Psoas muscle (tissue), 8 donors: ENCODE results near the gene POLR2J. TPM values are rescaled to one million over a fixed set of nuclear protein-coding genes. Genes with fewer than 3 reads are reported as not detected.

Experiments
- ATAC-seq, 4 donors: fragments of 200-7000 bp; cut with Tn5 transposase; one replicate each; pipeline ENCODE4 v1.9.1; 2020; ENCODE audit warnings: moderate library complexity in 3 of 4, mild to moderate bottlenecking in 2 of 4
- DNase-seq, 2 donors: peaks; one replicate each; pipeline ENCODE4 v3.0.0-alpha.2; 2020
- H3K27ac ChIP-seq: fragments of 200-600 bp; one replicate; pipeline ENCODE4 v1.8.0; 2022
- H3K27me3 ChIP-seq, 3 donors: fragments of 200-600 bp in 1 of 3; one replicate each; pipeline versions ENCODE4 v1.6.1 to v1.8.0; 2013 to 2022; ENCODE audit warnings: low read length in 2 of 3, mild to moderate bottlenecking in 2 of 3, moderate library complexity in 1 of 3; ENCODE audit not compliant: insufficient read depth in 3 of 3
- H3K36me3 ChIP-seq, 2 donors: fragments of 200-600 bp in 1 of 2; one replicate each; pipeline versions ENCODE4 v1.6.1 to v1.8.0; 2013 to 2022; ENCODE audit warnings: low read depth in 1 of 2, mild to moderate bottlenecking in 1 of 2, moderate library complexity in 1 of 2; ENCODE audit not compliant: insufficient read depth in 1 of 2
- H3K4me1 ChIP-seq: fragments of 200-600 bp; one replicate; pipeline ENCODE4 v1.8.0; 2022
- H3K4me3 ChIP-seq: fragments of 200-600 bp; one replicate; pipeline ENCODE4 v1.8.0; 2022; ENCODE audit warnings: mild to moderate bottlenecking
- H3K9me3 ChIP-seq: fragments of 200-600 bp; one replicate; pipeline ENCODE4 v1.8.0; 2022
- CTCF ChIP-seq: fragments of 200-600 bp; IDR thresholded peaks from one replicate; pipeline ENCODE4 v1.8.0; 2022; ENCODE audit warnings: antibody characterized with exemption
- WGBS, 3 donors: extraction: QIAGEN DNeasy Blood & Tissue Kit; methylation state at CpG; one replicate each; pipeline versions ENCODE4 v1.1.6 to v1.1.7; 2013; 5-methylcytosine and 5-hydroxymethylcytosine counted together
- intact Hi-C, 2 donors: fragments of 100-400 bp; cut with DNase I; formaldehyde crosslinking; loops; one replicate each; pipeline versions ENCODE4 v1.11.0 to v1.14.2; 2022
- polyA plus RNA-seq, 3 donors: library from polyadenylated mRNA; stranded (reverse); fragments of 200-250 nt; gene quantifications; one replicate each; pipeline ENCODE4 v1.2.3, GENCODE V29; 2013
- total RNA-seq, 4 donors: library from RNA; stranded (reverse); fragmentation: NEBNext Ultra II Directional in 2 of 4; extraction: Animal tissue kit (Norgen Biotek cat#: 25700) in 2 of 4; gene quantifications; one replicate each; pipeline versions ENCODE4 v1.2.1 to v1.2.4, GENCODE V29; 2021 to 2023
- donor health status: healthy with polysubstance abuse.
- donor health status: DM: no; HTN: no; CAD: no; lungs with moderate emphysema.
- donor health status: Bipolar disorder and iron deficiency.
- donor health status: healthy.
- donor health status: DM: yes; HTN: yes; CAD: no.
- donor health status: DM: no; HTN: no; CAD: no.
- donor health status: DM: no; HTN: no; CAD: no.
- donor health status: DM: yes; HTN: yes; CAD: no.

The POLR2J gene
- total and polyA plus RNA-seq, 7 donors = 55.9 to 229 (median 101) TPM

- no peak for DNase-seq
- H3K27ac ChIP-seq = no peak overlapping the region
Observed at GRCh38 chr7:102424129-102424551, 54.6 kb downstream of the POLR2J start.

More at GRCh38 chr7:102424129-102424551, 54.6 kb downstream of the POLR2J start:
- Histone ChIP-seq H3K36me3 (peaks cover 2 to 68% of the 10 kb centered on the region in 2 donors), H3K4me3 (no peak overlapping the region), H3K27me3 (no peaks in the 10 kb centered on the region), H3K9me3 (no peaks in the 10 kb centered on the region), H3K4me1 (no peaks in the 10 kb centered on the region)
- no peak for ATAC-seq
- TF ChIP-seq CTCF = no peak
- intact Hi-C loops = no loop called here
- 59 to 73% (median 60%) methylated on average over 12 of the region's 12 CpGs for WGBS, 3 donors

Other genes with a start within 250 kb of the POLR2J start
- gene SH2B2, start 192.1 kb downstream of the POLR2J start, total RNA-seq = 10 to 100 TPM; 26.2 to 36.3 (median 29.0) TPM
- gene SH2B2, start 192.1 kb downstream of the POLR2J start, polyA plus RNA-seq = 10 to 100 TPM; 13.1 to 27.3 (median 18.6) TPM
- not detected for gene SPDYE6, start 122.5 kb downstream of the POLR2J start, total RNA-seq
- under 1 TPM; 0.05 to 0.08 (median 0.08) TPM for gene SPDYE6, start 122.5 kb downstream of the POLR2J start, polyA plus RNA-seq
- gene PRKRIP1, start 82.6 kb downstream of the POLR2J start, total RNA-seq = 10 to 100 TPM in 3 of 4 donors, 1 to 10 TPM in 1; 9.7 to 20.1 (median 13.2) TPM
- 10 to 100 TPM; 13.1 to 20.4 (median 15.9) TPM for gene PRKRIP1, start 82.6 kb downstream of the POLR2J start, polyA plus RNA-seq
- 1 to 10 TPM; 1.9 to 4.4 (median 2.9) TPM for gene ORAI2, start 45.3 kb downstream of the POLR2J start, total RNA-seq
- gene ORAI2, start 45.3 kb downstream of the POLR2J start, polyA plus RNA-seq = 1 to 10 TPM; 1.3 to 3.6 (median 1.5) TPM
- 1 to 10 TPM; 2.7 to 8.2 (median 6.5) TPM for gene ALKBH4, start 14.1 kb downstream of the POLR2J start, total RNA-seq
- 10 to 100 TPM in 1 of 3 donors, 1 to 10 TPM in 2; 8.4 to 11.1 (median 8.6) TPM for gene ALKBH4, start 14.1 kb downstream of the POLR2J start, polyA plus RNA-seq
- 10 to 100 TPM; 10.4 to 15.6 (median 12.5) TPM for gene LRWD1, start 13.9 kb downstream of the POLR2J start, total RNA-seq
- 10 to 100 TPM; 19.6 to 40.9 (median 27.2) TPM for gene LRWD1, start 13.9 kb downstream of the POLR2J start, polyA plus RNA-seq
- gene RASA4B, start 38.9 kb upstream of the POLR2J start, total RNA-seq = 100 to 1,000 TPM in 1 of 4 donors, 10 to 100 TPM in 3; 85.1 to 139 (median 88.8) TPM
- 100 to 1,000 TPM in 1 of 3 donors, 10 to 100 TPM in 2; 29.5 to 116 (median 49.0) TPM for gene RASA4B, start 38.9 kb upstream of the POLR2J start, polyA plus RNA-seq
- gene UPK3BL2, start 64.8 kb upstream of the POLR2J start, total RNA-seq = 10 to 100 TPM in 1 of 4 donors, 1 to 10 TPM in 3; 1.7 to 11.1 (median 4.3) TPM
- gene UPK3BL2, start 64.8 kb upstream of the POLR2J start, polyA plus RNA-seq = 1 to 10 TPM in 2 of 3 donors, under 1 TPM in 1; 0.88 to 6.2 (median 2.4) TPM
- not detected for gene SPDYE2, start 72.3 kb upstream of the POLR2J start, total RNA-seq
- under 1 TPM; 0.05 to 0.13 (median 0.10) TPM for gene SPDYE2, start 72.3 kb upstream of the POLR2J start, polyA plus RNA-seq
- gene POLR2J3, start 93.7 kb upstream of the POLR2J start, total RNA-seq = 10 to 100 TPM in 2 of 4 donors, 1 to 10 TPM in 2; 9.3 to 14.6 (median 11.1) TPM
- gene POLR2J3, start 93.7 kb upstream of the POLR2J start, polyA plus RNA-seq = 10 to 100 TPM; 35.4 to 85.3 (median 46.0) TPM
- gene RASA4, start 137.8 kb upstream of the POLR2J start, total RNA-seq = 100 to 1,000 TPM; 185 to 266 (median 193) TPM
- gene RASA4, start 137.8 kb upstream of the POLR2J start, polyA plus RNA-seq = 100 to 1,000 TPM in 2 of 3 donors, 10 to 100 TPM in 1; 83.1 to 270 (median 107) TPM
- gene UPK3BL1, start 163.9 kb upstream of the POLR2J start, total RNA-seq = 1 to 10 TPM; 1.9 to 8.0 (median 6.8) TPM
- gene UPK3BL1, start 163.9 kb upstream of the POLR2J start, polyA plus RNA-seq = 10 to 100 TPM; 11.7 to 18.3 (median 14.6) TPM
- not detected for gene SPDYE2B, start 171.4 kb upstream of the POLR2J start, total RNA-seq
- not detected for gene SPDYE2B, start 171.4 kb upstream of the POLR2J start, polyA plus RNA-seq
- 1 to 10 TPM; 1.4 to 5.0 (median 3.3) TPM for gene POLR2J2, start 192.7 kb upstream of the POLR2J start, total RNA-seq
- gene POLR2J2, start 192.7 kb upstream of the POLR2J start, polyA plus RNA-seq = 1 to 10 TPM; 1.3 to 1.9 (median 1.6) TPM